IMR-90 (cell line): ENCODE data around the gene XKR7. TPM values are rescaled to one million over a fixed set of nuclear protein-coding genes. Genes with fewer than 3 reads are reported as not detected.

Experiments used
- ATAC-seq: fragments of 200-7000 bp; cut with Tn5 transposase; 2 replicates; pipeline ENCODE4 v1.9.1; 2020; ENCODE audit warnings: low read depth, mild to moderate bottlenecking, moderate library complexity
- BruUV-seq: library from RNA; stranded (reverse); fragments of 400-500 nt; replicated peaks from 2 replicates; lab custom pipeline; 2021; lab: Mats Ljungman, UMichigan
- CTCF ChIA-PET: fragments of 300-600 bp; formaldehyde crosslinking; extraction: SDS; loops from one replicate; lab custom pipeline; 2021; ENCODE audit warnings: antibody characterized with exemption; lab: Yijun Ruan, JAX
- POLR2A ChIA-PET: fragments of 300-600 bp; sonication (Branson Sonifier 250); formaldehyde crosslinking; loops from one replicate; lab custom pipeline; 2022; ENCODE audit warnings: antibody characterized with exemption; ENCODE audit not compliant: unreplicated experiment; lab: Charles Lee
- DNase-seq: peaks from one replicate; pipeline ENCODE4 v3.0.0; 2013
- H2AFZ ChIP-seq: replicated peaks from 2 replicates; pipeline ENCODE3; 2013; ENCODE audit warnings: low read length, mild to moderate bottlenecking; ENCODE audit not compliant: poor library complexity
- H2AK5ac ChIP-seq: 2 replicates; pipeline ENCODE4 v1.6.1; 2013; ENCODE audit warnings: low read depth, low read length, inconsistent platforms
- H2AK9ac ChIP-seq: replicated peaks from 2 replicates; pipeline ENCODE3; 2013; ENCODE audit warnings: mild to moderate bottlenecking, low read depth, low read length, moderate library complexity; ENCODE audit not compliant: poor library complexity
- H2BK120ac ChIP-seq: 2 replicates; pipeline ENCODE4 v1.6.1; 2013; ENCODE audit warnings: low read depth, low read length, inconsistent platforms
- H2BK15ac ChIP-seq: 3 replicates; pipeline ENCODE4 v1.6.1; 2013; ENCODE audit warnings: low read depth, low read length, inconsistent platforms
- H2BK20ac ChIP-seq: 2 replicates; pipeline ENCODE4 v1.6.1; 2013; ENCODE audit warnings: low read depth, mild to moderate bottlenecking, inconsistent platforms, low read length, moderate library complexity
- H2BK5ac ChIP-seq: 2 replicates; pipeline ENCODE4 v1.6.1; 2013; ENCODE audit warnings: mild to moderate bottlenecking, low read depth, low read length, inconsistent platforms; ENCODE audit not compliant: poor library complexity, severe bottlenecking
- H3K14ac ChIP-seq: replicated peaks from 2 replicates; pipeline ENCODE4 v1.6.1; 2013; ENCODE audit warnings: low read depth, low read length, inconsistent platforms
- H3K18ac ChIP-seq: 2 replicates; pipeline ENCODE4 v1.6.1; 2013; ENCODE audit warnings: low read depth, low read length, control low read depth
- H3K23ac ChIP-seq: 2 replicates; pipeline ENCODE4 v1.6.1; 2013; ENCODE audit warnings: low read depth, low read length, inconsistent platforms
- H3K27ac ChIP-seq: 2 replicates; pipeline ENCODE4 v1.5.1; 2013; ENCODE audit warnings: mild to moderate bottlenecking, control low read depth, low read length; ENCODE audit not compliant: insufficient read depth
- H3K27me3 ChIP-seq: 2 replicates; pipeline ENCODE4 v1.6.1; 2013; ENCODE audit warnings: low read length; ENCODE audit not compliant: control insufficient read depth, insufficient read depth
- H3K36me3 ChIP-seq: 2 replicates; pipeline ENCODE4 v1.6.1; 2013; ENCODE audit warnings: low read length, mixed read lengths; ENCODE audit not compliant: control insufficient read depth, insufficient read depth
- H3K4ac ChIP-seq: 2 replicates; pipeline ENCODE4 v1.6.1; 2013; ENCODE audit warnings: low read depth, low read length, inconsistent platforms
- H3K4me1 ChIP-seq: 2 replicates; pipeline ENCODE4 v1.6.1; 2013; ENCODE audit warnings: low read length, mixed read lengths; ENCODE audit not compliant: control insufficient read depth, insufficient read depth
- H3K4me2 ChIP-seq: 2 replicates; pipeline ENCODE4 v1.6.1; 2013; ENCODE audit warnings: low read depth, mild to moderate bottlenecking, control low read depth, low read length, moderate library complexity
- H3K4me3 ChIP-seq: 2 replicates; pipeline ENCODE4 v1.5.1; 2013; ENCODE audit warnings: low read depth, mild to moderate bottlenecking, control low read depth, low read length, moderate library complexity; ENCODE audit not compliant: insufficient read depth
- H3K56ac ChIP-seq: 2 replicates; pipeline ENCODE4 v1.6.1; 2013; ENCODE audit warnings: low read length, inconsistent platforms; ENCODE audit not compliant: insufficient read depth; ENCODE audit errors: extremely low read depth
- H3K79me1 ChIP-seq, 2 experiments: 2 replicates each; pipeline ENCODE4 v1.6.1; 2013; ENCODE audit warnings: low read length in 2 of 2, inconsistent platforms in 1 of 2, low read depth in 1 of 2
- H3K9ac ChIP-seq: 2 replicates; pipeline ENCODE4 v1.6.1; 2013; ENCODE audit warnings: low read depth, low read length, control low read depth
- H3K9me1 ChIP-seq: 2 replicates; pipeline ENCODE4 v1.6.1; 2013; ENCODE audit warnings: low read length, inconsistent platforms; ENCODE audit not compliant: insufficient read depth
- H3K9me3 ChIP-seq: 2 replicates; pipeline ENCODE4 v1.6.1; 2013; ENCODE audit warnings: low read length; ENCODE audit not compliant: control insufficient read depth, insufficient read depth
- H4K20me1 ChIP-seq: 2 replicates; pipeline ENCODE4 v1.6.1; 2013; ENCODE audit warnings: low read length, inconsistent platforms; ENCODE audit not compliant: insufficient read depth
- H4K5ac ChIP-seq: 2 replicates; pipeline ENCODE4 v1.6.1; 2013; ENCODE audit warnings: mild to moderate bottlenecking, low read depth, low read length, control low read depth
- H4K8ac ChIP-seq, 2 experiments: 2 replicates each; pipeline ENCODE4 v1.6.1; 2013; ENCODE audit warnings: low read depth in 2 of 2, low read length in 2 of 2, control low read depth in 1 of 2, inconsistent platforms in 1 of 2
- H4K91ac ChIP-seq: 2 replicates; pipeline ENCODE4 v1.6.1; 2013; ENCODE audit warnings: low read depth, low read length, inconsistent platforms; ENCODE audit not compliant: insufficient read depth
- BHLHE40 ChIP-seq: fragments of 150-350 bp; IDR thresholded peaks from 2 replicates; pipeline ENCODE4 v1.6.1; 2016; ENCODE audit warnings: mild to moderate bottlenecking, low read depth, low read length
- CEBPB ChIP-seq: IDR thresholded peaks from 2 replicates; pipeline ENCODE4 v1.6.1; 2012; ENCODE audit warnings: low read depth, low read length, improper control_type of control experiment
- MAFK ChIP-seq: IDR thresholded peaks from 2 replicates; pipeline ENCODE4 v1.6.1; 2012; ENCODE audit warnings: low read depth, low read length, improper control_type of control experiment
- RAD21 ChIP-seq: IDR thresholded peaks from 2 replicates; pipeline ENCODE4 v1.6.1; 2012; ENCODE audit warnings: low read length, improper control_type of control experiment
- RCOR1 ChIP-seq: IDR thresholded peaks from 2 replicates; pipeline ENCODE4 v1.6.1; 2012; ENCODE audit warnings: mild to moderate bottlenecking, low read length, improper control_type of control experiment; ENCODE audit not compliant: insufficient replicate concordance
- SMC3 ChIP-seq: fragments of 150-350 bp; IDR thresholded peaks from 2 replicates; pipeline ENCODE4 v1.6.1; 2016; ENCODE audit warnings: low read depth, mild to moderate bottlenecking, antibody characterized with exemption, low read length, moderate library complexity
- WGBS, 2 experiments: methylation state at CpG; one replicate each; pipeline versions ENCODE4 v1.1.5 to v1.1.7; 2013; ENCODE audit warnings: missing lambda C conversion rate in 2 of 2; ENCODE audit not compliant: insufficient read length in 1 of 2; ENCODE audit errors: extremely low coverage in 2 of 2; 5-methylcytosine and 5-hydroxymethylcytosine counted together
- dilution Hi-C: fragments of 300-500 bp; cut with HindIII; formaldehyde crosslinking; loops from one replicate; pipeline ENCODE4 v1.14.3; 2018; ENCODE audit warnings: low sequenced_read_pairs; ENCODE audit not compliant: unreplicated experiment
- in situ Hi-C: fragments of 300-500 bp; cut with MboI; formaldehyde crosslinking; loops from 3 replicates; pipeline ENCODE4 v1.14.3; 2019; ENCODE audit warnings: low sequenced_read_pairs, inconsistent platforms, mixed read lengths
- intact Hi-C: fragments of 100-400 bp; cut with micrococcal nuclease; formaldehyde crosslinking; loops from 2 replicates; pipeline ENCODE4 v1.10.0; 2022
- polyA plus RNA-seq, 3 experiments: library from polyadenylated mRNA; depleted of rRNA; stranded (reverse); fragments of >200 nt; gene quantifications; 2 replicates each; pipeline ENCODE4 v1.2.3, GENCODE V29; 2012; ENCODE audit warnings: low replicate concordance in 1 of 3
- total RNA-seq: library from RNA; depleted of rRNA; stranded (reverse); fragments of >200 nt; gene quantifications from 2 replicates; pipeline ENCODE4 v1.2.3, GENCODE V29; 2012
- TF ChIP-seq, protein P1 (sequence below): fragments of 150-350 bp; IDR thresholded peaks from 2 replicates; pipeline ENCODE4 v1.6.1; 2017; ENCODE audit warnings: mild to moderate bottlenecking, antibody characterized with exemption, low read length, low read depth
- TF ChIP-seq, protein P2 (sequence below): conservative IDR thresholded peaks from 2 replicates; pipeline ENCODE4 v1.5.1; 2012; ENCODE audit warnings: mild to moderate bottlenecking, low read depth, low read length, improper control_type of control experiment

XKR7 gene
- total and polyA plus RNA-seq, 2 of the 4 experiments (the other 2 are of a cell fraction): not detected

DNA sequence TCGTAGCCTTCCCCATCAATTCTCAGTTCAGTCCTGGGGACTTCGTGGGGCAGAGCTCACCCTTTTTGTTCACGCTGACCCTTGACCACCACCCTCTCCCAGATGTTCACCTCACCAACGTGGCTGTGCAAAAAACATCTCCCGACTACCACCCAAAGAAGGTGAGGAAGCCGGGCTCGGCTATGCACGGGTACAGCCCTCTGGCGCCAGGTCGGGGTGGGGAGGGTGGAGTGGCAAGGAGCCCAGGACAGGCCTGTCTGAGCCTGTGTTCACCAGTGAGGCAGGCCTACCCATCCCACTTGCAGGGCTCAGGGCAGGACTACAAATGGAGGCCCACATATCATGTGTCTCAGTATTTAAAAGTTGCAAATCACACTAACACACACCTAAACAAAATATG lies 34.3 kb upstream of the XKR7 start:
- dilution Hi-C loops (no loop called here), in situ Hi-C loops (no loop called here), intact Hi-C loops (no loop called here)
- Histone ChIP-seq H3K23ac (no peak overlapping the region), H3K18ac (no peak overlapping the region), H3K27me3 (peaks cover 20% of the 10 kb centered on the region), H3K56ac (no peak overlapping the region), H3K27ac (no peak overlapping the region), H4K5ac (no peak overlapping the region), H3K4me1 (no peaks in the 10 kb centered on the region), H3K9me1 (no peaks in the 10 kb centered on the region), H4K8ac (no peak overlapping the region), H2AK5ac (no peak overlapping the region), H3K9me3 (no peaks in the 10 kb centered on the region), H2BK20ac (no peak overlapping the region), H2AK9ac (no peak overlapping the region), H3K14ac (no peak overlapping the region), H2BK5ac (no peak overlapping the region), H3K4ac (no peak overlapping the region), H3K79me1 (no peaks in the 10 kb centered on the region), H2BK15ac (no peak overlapping the region), H4K91ac (no peak overlapping the region), H3K4me3 (no peak overlapping the region), H2BK120ac (no peak overlapping the region), H3K36me3 (no peaks in the 10 kb centered on the region), H2AFZ (no peak overlapping the region), H3K4me2 (no peak overlapping the region), H3K9ac (no peak overlapping the region), H4K20me1 (no peaks in the 10 kb centered on the region)
- ChIA-PET POLR2A (no interaction called here), CTCF (no interaction called here)
- no CpG with 5 or more reads among the region's 10 CpGs for WGBS, 2 experiments
- DNase-seq (no peak), ATAC-seq (no peak)
- TF ChIP-seq RAD21 (no peak), SMC3 (no peak), MAFK (no peak), RCOR1 (no peak), BHLHE40 (no peak), CEBPB (no peak)
- TF ChIP-seq, protein P1, sequence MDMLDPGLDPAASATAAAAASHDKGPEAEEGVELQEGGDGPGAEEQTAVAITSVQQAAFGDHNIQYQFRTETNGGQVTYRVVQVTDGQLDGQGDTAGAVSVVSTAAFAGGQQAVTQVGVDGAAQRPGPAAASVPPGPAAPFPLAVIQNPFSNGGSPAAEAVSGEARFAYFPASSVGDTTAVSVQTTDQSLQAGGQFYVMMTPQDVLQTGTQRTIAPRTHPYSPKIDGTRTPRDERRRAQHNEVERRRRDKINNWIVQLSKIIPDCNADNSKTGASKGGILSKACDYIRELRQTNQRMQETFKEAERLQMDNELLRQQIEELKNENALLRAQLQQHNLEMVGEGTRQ: no peak
- TF ChIP-seq, protein P2, sequence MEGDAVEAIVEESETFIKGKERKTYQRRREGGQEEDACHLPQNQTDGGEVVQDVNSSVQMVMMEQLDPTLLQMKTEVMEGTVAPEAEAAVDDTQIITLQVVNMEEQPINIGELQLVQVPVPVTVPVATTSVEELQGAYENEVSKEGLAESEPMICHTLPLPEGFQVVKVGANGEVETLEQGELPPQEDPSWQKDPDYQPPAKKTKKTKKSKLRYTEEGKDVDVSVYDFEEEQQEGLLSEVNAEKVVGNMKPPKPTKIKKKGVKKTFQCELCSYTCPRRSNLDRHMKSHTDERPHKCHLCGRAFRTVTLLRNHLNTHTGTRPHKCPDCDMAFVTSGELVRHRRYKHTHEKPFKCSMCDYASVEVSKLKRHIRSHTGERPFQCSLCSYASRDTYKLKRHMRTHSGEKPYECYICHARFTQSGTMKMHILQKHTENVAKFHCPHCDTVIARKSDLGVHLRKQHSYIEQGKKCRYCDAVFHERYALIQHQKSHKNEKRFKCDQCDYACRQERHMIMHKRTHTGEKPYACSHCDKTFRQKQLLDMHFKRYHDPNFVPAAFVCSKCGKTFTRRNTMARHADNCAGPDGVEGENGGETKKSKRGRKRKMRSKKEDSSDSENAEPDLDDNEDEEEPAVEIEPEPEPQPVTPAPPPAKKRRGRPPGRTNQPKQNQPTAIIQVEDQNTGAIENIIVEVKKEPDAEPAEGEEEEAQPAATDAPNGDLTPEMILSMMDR: no peak
- no TSS peak for BruUV-seq
